ENCODE data around the gene TMEM81.

Gene TMEM81, protein sequence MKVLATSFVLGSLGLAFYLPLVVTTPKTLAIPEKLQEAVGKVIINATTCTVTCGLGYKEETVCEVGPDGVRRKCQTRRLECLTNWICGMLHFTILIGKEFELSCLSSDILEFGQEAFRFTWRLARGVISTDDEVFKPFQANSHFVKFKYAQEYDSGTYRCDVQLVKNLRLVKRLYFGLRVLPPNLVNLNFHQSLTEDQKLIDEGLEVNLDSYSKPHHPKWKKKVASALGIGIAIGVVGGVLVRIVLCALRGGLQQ

DNA sequence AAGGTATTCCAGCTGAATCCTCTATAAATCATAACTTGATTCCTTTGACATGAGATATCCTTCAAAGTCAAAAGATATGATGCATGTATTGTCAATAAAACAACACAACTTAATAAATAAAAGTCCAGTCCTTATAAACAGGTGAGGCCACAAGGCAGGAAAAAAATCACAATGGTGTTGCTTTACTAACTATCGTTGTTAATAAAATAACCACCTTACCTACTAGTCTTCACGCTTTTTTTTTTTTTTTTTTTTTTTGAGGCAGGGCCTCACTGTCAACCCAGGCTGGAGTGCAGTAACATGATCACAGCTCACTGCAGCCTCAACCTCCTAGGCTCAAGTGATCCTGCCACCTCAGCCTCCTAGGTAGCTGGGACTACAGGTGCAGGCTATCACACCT is at the start of gene TMEM81:
TMEM81 (minus strand) TSS at position 101 of the 400 bp plus-strand sequence. CDS start 140 bp downstream, outside the sequence.
- FAIRE-seq, result no peak

GRCh38 chr1:205133287-205133686 is 49.0 kb upstream of the TMEM81 start:
- no peak for FAIRE-seq

- FAIRE-seq, result no peak
Measured at GRCh38 chr1:205129447-205130029, 45.3 kb upstream of the TMEM81 start.

DNA sequence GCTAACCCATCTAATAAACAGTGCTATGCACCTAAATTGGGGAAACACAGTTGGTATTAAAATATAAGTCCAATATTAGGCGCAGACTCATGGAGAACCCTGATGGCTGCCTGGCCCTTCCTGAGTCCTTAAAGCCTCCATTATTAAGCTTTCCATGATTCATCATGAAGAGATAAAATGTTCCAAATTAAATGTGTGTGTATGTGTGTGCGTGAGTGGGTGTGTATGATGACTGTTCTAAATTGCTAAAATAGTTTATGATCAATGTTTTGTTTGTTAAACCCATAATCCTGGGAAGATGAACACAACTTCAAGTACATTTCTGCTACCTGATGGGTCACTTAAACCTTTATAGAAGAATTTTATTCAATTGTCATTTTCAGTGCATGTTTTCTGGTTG is 43.8 kb upstream of the TMEM81 start:
- FAIRE-seq, result no peak

DNA sequence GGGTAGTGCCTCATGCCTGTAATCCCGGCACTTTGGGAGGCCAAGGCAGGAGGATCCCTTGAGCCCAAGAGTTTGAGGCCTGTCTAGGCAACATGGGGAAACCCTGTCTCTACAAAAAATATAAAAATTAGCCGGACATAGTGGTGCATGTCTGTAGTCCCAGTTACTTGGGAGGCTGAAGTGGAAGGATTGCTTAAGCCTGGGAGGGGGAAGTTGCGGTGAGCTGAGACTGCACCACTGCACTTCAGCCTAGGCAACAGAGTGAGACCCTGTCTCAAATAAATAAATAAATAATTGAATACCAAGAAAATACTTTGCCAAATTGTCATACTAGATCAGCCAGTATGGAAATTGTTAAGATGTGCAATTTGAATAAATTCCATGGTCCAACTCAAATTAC is 43.4 kb upstream of the TMEM81 start:
- no peak for FAIRE-seq

GRCh38 chr1:205124726-205125125 is 40.5 kb upstream of the TMEM81 start:
- no peak for FAIRE-seq

DNA sequence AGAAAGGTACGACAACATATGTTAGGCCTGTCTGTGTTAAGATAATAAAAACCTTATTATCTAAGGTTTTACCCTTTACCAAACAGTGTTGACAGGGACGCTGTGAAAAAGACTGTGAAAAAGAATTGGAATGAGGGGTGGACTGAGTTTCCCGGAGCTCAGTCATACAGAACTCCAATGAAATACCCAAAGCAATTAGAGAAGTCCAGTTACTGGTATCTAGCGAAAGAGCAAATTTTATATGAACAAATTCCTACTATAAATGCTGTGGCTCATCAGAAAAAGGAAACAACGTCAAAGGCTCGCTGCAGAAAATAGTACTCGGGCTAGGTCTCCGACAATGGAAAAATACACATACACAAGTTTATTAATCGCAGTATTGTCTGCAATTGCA is 38.2 kb upstream of the TMEM81 start:
- no peak for FAIRE-seq

DNA sequence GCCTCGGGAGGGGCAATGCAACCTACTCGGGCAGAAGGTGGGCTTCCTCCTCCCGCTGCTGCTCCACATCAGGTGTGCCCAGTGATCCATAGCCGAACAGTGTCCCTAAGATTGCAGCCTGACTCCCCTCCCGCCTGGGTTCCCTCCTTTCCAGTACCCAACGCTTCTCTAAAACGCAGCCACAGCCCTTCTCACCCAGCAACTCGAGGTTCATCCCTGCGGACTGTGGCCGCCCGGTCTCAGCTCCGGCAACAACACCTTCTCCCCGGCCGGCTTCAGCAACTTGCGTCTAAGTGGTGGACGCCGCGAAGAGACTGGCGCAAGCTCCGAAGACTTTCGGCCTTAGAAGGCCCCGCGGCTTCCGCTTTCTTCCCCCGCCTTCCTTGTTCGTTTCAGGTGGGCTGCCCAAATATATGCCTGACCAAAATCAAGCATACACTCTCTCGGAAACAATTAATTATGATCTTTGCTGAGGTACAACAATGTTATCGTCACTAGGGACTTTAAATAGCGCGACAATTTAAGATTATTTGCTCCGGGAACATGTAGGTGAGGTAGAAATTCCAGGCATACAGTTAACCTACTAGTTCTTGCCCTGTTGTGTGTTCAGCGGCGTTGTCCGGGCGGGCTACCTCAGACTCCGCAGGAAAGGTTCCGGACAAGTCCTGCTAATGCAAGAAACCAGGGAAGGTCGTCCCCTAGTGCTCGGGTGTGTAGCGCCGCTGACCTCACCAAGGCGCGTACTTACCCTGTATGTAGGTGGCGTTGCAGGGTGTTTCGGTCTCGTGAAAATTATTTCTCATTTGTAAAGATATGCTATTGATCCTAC is 37.6 kb upstream of the TMEM81 start, which contains the start of gene RBBP5:
RBBP5 (minus strand) TSS at position 319 of the 829 bp plus-strand sequence; CDS start at position 214, 105 bp downstream.
- FAIRE-seq, result peak; percentile 96

DNA sequence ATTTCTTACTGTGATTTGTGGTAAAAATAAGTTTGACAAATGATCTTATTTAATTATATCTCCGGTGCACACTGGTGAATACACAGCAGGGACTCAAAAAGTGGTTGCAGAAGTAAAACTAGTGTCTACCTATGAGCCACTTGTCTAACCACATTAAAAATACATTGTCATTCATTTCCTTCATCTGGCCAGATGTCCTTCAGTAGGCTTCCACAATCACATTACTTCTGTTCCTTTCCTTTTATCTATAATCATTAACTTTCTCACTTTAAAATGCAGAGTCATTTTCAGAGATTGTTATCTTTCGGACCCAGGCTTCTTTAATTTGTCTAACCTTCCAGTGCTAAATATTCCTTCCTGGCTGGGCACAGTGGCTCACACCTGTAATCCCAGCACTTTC is 34.5 kb upstream of the TMEM81 start:
- no peak for FAIRE-seq

GRCh38 chr1:205111354-205111753 is 27.1 kb upstream of the TMEM81 start:
- no peak for FAIRE-seq

DNA sequence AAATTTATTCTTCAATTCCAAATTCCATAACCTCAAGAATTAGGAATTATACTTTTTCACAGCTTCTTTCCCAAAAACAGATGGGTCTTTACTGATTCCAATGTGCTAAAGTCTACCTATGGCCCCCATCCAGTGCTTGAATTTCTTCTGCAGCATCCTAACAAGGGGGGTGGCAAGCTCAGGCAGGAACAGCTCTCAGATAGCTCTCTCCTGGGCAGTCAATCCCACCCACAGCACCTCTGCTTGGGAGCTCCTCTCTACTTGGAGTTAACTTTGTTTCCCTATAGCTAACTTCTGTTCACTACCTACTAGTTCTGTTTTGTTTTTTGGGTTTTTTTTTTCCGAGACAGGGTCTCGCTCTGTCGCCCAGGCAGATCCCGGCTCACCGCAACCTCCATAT is 25.5 kb upstream of the TMEM81 start:
- no peak for FAIRE-seq

GRCh38 chr1:205109269-205109668 is 25.0 kb upstream of the TMEM81 start:
- FAIRE-seq, result no peak

DNA sequence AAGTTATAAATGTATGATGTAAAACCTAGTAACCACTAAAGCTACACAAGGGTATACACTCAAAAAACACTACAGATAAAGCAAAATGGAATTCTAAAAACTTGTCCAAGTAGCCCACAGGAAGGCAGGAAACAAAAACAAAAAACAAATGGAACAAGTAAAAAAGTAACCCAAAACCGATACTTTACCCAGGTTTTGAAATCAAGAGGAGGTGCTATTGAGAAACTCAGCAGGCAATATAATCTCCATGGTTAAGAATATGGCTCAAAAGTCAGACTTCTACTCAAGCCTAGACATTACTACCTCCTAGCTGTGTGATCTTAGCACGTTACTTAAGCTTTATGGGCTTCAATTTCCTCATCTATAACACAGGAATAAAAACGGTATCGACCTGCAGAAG is 24.2 kb upstream of the TMEM81 start:
- FAIRE-seq, result peak; percentile 11

DNA sequence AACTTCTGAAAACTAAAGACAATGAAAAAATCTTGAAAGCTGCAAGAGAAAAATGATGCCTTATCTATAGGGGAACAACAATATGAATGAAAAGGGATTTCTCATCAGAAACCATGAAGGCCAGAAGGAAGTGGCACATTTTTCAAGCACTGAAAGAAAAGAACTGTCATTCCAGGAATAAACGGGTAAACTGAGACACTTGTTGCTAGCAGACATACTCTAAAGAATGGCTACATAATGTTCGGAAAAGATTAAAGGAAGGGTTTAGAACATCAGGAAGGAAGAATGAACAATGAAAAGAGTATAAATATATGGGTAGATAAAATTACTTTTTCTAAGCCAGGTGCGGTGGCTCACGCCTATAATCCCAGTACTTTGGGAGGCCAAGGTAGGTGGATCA is 23.1 kb upstream of the TMEM81 start:
- no peak for FAIRE-seq

DNA sequence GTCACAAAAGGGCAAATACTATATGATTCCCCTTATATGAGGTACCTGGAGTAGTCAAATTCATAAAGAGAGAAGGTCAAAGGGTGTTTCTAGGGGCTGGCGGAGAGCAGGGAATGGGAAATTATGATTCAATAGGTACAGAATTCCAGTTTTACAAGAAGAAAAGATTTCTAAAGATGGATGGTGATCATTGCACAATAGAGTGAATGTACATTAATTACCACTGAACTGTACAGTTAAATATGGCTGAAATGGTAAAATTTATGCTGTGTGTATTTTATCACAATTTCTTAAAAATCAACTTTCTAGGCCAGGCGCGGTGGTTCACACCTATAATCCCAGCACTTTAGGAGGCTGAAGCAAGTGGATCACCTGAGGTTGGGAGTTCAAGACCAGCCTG is 18.1 kb upstream of the TMEM81 start:
- FAIRE-seq, result no peak

DNA sequence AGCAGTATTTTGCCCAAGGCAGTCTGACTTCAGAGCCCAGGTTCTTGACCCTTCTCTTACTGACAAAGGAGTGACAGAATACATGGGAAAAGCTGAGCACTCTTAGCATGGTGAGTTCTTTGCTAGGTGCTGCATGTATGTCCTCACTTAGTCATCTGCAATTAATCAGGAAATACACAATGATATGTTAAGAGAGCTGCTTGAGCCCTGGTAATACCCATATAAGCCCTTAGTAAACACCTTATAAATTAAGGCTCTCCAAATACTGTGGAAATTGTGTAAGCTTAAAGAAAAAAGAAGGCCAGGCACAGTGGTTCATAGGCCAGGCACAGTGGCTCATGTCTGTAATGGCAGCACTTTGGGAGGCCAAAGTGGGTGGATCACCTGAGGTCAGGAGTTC is 14.0 kb upstream of the TMEM81 start:
- FAIRE-seq, result no peak

GRCh38 chr1:205095422-205095821 is 11.2 kb upstream of the TMEM81 start:
- no peak for FAIRE-seq

GRCh38 chr1:205091043-205091740 is 6.9 kb upstream of the TMEM81 start:
- FAIRE-seq, result no peak

DNA sequence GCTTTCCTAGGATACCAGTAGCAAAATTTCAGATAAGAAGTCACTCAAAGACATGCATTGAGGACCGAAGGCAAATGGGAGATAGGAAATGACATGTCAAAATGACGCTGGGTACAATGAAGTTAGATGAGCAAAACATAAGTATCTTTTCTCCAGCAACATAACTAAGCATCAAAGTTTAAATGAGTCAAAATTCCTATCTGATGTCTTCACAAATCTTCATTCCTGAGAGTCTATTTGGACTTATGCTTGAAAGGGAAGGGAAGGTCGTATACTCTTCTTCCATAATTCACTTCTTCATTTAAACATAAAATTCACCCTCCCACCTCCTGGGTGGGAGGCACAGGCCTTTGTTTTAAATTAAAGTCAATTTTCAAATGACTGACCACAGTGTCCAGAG is 4.1 kb upstream of the TMEM81 start:
- no peak for FAIRE-seq

DNA sequence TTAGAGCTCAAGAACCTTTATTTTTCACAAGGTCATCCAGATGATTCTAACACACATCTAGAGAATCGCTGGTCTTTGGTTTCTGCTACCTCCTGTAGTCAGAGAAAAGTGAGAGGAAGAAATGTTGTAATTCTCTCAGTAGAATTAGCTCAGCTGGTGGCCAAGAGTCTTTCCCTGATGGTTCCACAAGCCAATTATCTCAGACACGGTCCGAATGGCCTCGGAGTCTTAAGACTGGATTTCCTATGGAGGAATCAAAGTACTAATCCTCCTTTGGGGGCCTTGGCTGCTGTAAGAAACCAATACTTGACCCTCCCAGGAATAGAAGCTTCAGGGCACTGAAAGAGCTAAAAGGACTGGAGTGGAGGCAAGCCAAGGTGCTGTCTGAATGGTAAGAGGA is 1.8 kb downstream of the TMEM81 start:
- no peak for FAIRE-seq

GRCh38 chr1:205077934-205078311 is 6.3 kb downstream of the TMEM81 start:
- FAIRE-seq, result no peak

DNA sequence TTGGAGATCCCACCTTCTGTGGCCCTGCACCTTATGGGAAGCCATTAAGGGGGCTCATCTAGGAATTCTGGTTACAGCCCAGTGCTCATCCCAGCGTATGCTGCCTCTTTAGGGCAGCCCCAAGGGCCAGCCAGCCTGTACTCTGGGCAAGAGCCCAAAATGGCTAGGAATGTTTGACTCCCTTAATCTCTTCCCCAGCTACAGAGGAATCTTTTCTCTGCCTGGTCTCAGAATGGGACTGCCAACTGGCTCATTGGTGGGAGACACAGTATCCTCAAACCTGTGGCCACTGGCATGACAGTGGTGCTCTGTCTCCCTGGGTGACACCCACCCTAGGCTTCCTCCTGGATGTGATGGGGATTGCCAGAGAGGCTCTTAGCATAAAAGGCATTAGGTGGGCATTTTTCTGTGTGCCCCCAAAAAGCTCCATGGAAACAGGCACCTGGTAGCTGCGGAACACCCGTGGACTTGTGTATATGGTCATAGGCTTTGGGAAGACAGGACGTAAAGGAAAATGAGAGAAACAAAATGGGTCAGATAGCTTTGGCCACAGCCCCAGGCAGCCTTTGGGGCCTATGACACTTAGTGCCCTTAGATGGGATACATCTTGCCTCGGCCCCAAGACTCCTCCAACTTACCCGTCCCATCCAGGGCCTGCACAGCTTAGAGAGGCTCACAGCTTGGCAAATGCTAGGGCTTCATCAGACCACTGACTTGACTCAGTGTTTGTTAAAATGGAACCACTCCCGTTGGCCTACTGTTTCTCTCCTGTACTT is 6.9 kb downstream of the TMEM81 start:
- FAIRE-seq, result no peak

All from TTC549 (cell line).